NCI-H2107 (cell line): ENCODE data around the gene RREB1.

ENCODE experiments used
- DNase-seq: peaks from one replicate; lab custom pipeline; 2025; lab: John Stamatoyannopoulos, UW

The RREB1 gene

DNA sequence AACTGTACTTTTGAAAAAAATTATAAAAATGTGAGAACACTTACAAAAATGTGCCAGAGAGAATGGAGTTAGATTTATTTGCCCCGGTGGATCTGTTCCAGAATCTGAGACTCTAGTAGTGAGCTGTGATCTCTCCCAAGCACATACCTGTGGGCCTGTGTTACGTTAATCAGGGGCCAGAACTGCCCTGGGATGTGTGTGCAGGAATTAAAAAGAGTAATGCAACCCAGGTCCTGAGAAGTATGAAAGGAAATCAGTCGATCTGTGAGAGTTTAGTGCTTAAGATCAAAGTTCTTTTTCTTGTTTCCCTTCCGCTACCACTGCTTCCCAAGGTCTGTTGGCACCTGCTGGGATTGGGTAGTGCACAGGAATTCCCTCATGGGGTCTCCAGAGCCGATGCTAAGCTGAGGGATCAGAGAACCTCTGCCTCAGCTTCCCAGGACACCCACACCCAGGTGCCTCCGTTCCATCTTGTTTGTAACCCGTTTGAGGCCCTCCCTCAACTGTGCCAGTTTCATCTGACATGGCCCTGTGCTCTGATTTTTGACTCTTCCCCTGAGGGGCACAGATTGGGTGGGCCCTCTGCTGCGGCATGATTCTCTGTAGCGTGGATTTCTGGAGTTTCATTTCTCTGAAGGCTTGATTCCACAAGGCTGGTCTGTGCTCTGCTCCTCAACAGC lies 87.7 kb downstream of the RREB1 start:
- DNase-seq: no peak

DNA sequence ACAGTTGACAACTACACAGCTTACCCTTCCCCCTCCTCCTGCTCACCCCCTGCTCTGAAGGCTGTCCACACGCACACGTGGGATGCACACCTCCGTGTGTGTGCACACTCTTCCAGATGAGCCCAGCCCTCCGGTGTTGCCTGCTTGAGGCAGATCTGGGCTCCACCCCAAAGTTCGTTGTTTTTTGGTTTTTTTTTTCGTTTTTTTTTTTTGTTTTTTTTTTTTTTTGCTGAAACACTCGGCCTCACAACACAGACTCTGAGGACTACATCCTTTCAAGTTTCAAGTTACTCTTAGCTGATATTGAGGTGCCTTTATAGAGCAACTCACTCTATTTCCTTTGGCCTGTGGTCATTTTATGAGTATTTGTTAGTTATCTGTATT lies 88.2 kb downstream of the RREB1 start:
- no peak for DNase-seq

DNA sequence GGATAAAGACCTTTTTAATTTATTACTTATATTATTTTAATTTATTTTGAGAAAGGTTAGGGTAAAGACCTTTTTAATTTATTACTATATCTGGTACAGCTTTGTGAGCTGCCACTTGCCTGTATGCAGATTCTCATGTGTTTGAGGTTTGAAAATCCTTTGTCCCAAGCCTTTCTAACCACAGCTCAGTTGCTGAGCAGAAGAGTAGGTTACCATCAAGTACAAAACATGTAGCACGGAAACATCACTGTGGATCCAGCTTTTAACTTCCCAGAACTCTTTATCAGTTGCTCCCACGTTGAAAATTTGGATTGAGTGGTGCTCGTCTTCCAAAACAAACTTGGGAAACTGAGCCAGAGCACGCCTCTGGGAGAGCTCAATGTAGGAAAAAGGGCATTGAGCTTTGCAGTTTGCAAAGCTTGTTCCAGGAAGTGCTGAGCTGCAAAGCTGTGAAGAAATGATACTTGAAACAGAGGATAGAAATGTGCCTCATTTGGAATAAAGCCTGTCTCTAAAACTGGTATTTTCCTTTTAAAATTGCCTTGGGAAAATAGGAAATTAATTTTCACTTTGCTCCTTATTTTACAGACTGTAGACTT lies 89.0 kb downstream of the RREB1 start:
- DNase-seq: no peak

DNA sequence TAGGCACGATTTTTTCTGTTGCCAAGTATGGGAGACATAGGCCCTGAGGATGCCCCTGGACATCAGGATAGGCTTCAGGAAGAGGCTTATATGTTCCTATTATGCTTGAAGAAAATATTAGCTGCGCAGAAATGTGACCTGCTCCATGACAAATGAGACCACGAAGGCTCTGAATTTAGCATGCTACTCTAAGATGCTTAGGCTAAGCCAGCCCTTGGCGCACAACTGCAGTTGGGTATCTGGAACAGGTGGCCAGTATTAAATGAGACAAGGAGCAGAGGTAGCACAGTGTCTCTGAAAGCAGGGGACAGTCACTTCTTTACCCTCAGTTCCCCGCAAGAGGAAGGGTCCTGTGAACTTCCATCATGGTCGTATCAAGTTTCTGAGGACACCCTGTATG lies 90.0 kb downstream of the RREB1 start:
- DNase-seq: no peak

DNA sequence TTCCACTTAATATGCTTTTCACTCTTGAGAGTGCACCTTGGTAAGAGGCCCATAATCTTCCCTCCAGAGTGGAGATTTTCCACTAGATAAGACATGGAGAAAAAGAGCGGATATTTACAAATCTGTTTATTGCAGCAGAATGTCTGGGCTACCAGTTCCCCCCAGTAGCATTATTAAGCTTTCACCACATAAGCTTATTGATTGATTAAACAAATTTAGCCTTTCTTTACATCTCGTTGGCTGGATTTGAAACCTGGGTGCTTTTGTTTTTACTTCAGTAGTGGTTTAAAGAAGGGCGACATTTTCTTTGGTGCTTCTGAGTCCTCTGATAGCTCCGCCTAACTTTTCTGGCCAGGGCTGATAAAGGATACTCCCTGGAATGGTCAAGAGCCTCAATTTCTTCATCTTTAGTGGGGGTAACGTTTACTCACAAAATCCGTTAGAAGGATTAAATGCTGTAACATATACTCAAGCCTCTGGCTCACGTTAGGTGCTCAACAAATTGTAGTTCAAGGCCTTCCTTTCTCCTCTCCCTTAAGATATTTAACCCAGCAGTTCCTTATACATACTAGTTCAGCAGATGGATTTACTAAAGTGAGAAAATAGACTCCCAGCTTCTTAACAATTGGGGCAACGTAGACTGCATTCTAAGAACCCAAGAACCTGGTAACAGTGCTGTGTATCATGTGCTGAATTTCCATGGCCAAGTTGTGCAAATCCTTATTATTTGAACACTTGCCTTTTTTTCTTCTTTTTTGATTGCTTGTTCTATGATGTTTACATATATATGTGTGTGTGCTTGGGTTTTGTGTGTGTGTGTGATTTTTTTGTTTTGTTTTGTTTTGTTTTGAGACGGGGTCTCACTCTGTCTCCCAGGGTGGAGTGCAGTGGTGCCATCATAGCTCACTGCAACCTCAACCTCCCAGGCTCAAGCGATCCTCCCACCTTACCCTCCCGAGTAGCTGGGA lies 91.4 kb downstream of the RREB1 start:
- DNase-seq: no peak

DNA sequence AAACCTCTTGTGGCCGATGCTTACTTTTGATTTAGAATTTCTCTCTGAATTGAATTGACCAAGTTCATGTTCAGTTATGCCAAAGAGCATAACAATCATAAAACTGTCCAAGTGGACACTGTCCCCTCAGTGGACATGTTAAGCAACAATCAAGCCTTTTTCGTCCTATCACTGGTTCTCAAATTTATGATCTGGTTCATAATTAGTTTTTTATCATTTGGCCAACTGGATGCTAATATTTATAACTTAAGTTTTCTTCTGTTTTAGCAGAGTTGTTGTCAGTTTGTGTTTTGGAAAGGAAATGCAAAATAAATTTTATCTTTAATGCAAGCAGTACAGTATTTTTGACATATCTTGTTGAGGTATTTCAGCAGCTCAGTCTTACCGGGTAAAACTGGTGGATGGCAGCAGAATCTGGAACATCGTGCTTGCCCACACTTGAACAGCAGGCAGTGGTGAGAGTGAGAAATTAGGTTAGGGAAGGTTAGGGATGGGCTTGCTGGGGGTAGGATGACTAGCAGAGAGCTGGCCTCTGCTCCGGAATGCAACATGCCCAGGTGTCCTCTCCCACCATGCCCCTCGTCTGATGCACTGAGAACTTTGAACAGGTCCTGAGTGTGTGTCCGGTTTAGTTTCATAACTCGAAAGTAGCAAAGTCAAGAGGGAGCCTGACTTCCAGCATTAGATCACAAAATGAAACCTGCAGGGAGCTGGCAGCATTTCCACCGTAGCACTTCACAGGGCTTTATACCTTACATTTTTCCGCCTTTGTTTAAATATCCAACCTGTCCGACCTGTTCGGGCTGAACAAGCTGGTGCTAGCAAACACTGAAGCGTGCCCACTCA lies 93.1 kb downstream of the RREB1 start:
- no peak for DNase-seq

DNA sequence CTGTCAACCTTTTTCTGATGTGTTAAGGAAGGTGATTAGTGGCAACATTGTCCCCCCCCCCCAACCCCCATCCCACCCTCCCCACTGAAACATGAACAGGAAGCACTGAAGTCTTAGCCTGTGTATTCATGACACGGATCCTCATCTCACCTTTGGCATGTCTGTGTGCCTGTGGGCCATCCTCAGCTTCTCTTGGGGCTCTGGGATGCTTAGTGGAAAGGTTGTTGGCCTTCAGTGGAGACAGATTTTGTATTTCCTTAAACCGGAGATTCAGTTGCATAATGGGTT lies 93.6 kb downstream of the RREB1 start:
- no peak for DNase-seq

DNA sequence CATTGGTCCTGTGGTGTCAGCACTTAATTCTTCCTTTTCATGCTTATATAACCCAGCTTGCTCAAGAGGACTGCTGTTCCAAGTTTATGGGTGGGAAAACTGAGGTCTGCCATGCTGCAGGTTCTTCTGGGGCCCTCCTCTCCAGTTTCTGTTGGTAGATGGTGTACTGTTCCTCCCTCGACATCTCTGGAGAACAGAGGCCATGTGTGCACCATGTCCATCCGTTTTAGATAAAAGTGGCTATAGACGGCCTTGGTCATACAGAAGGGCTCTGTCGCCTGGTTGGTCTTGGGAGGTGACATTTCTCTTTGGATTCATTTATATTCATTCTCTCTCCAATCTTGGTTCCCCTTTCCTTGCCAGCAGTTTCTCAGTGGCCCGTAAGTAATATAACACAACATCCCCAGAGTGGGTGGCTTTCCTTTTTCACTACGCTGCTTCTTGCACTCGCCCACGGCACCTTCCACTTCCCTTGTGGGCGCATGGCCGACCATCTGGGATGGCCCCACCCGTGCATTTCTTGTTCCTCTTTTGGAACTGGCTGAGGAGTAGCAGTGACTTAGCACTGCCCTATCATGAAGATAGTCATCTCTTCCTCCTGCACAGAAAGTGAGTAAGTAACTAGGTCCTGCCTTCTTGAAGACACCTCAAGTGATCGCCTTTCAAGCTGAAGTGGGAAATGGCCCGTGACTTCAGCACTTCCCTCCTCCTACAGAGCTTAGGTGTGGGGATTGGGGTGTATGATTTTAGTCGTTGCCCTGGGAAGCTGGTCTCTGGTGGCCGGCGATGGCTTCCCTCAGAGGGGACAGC lies 94.2 kb downstream of the RREB1 start:
- DNase-seq: no peak

DNA sequence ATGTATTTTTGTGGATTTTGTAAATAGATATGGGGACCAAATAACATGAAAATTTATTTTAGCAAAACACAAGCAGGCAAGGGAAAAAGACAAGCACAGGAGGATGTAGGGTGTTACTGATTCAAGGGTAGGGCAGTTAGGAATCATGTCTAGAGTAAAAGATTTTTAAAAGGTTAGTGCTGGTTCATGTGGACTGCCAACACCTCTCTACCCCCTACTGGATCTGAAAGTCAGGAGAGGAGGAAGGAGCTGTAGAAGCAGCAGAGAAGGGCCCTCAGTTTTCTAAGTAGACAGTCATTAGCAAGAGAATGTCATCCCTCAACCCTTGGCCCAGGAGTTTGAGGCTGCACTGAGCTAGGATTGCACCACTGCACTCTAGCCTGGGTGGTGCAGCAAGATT lies 95.2 kb downstream of the RREB1 start:
- no peak for DNase-seq

DNA sequence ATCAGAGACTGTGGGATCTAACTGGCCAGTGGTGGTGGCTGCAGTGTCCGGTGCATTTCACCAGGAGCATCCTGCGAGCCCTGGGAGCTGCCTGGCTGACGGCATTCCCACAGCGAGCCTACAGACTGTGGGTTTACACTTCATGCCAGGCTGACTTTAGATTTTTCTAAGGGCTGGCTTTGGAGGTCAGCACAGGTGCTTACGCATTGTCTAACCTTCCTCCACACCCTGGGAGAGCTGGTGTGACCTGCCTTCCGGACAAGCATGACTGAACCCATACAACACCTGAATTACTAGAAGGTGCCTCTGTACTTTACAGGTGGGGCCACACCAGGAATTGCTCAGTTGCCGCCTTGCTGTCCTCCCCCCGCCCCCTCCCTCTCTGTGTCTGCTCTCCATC lies 96.2 kb downstream of the RREB1 start:
- DNase-seq: no peak

DNA sequence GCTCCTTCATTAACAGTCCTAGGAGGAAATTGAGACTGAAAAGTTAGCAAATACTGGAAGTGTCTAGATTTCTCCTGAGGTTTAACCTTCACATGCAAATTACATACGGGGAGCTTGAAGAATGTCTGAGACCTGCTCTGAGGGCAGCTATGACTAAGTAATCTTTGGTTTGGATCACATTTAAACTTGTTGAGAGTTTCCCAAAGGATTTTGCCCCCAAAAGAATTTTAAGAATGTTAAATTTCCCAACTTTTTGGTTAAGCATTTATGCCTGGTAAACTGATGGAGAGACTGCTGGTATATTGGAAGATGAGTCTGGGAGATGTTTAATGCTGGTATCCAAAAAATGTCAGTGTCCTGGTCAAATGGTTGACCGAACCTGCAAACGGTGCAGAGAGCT lies 97.0 kb downstream of the RREB1 start:
- no peak for DNase-seq

DNA sequence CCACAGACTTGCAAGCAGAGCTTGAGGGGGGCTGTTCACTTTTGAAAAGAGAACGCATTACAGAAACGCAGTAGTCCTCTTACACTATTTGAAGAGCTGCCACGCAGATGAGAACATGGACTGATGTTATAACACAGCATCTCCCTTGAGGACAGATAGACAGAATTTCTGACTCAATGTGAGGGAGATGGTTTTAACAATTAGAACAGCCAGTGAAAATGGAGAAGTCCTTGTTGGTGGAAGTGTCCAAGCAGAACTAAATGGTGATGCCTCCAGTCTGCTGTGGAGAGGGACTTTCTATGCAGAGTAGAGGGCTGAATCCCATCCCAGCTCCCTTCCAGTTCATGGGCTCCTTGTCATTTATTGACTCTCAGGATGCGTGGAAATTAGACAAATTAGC lies 100.0 kb downstream of the RREB1 start:
- DNase-seq: no peak

DNA sequence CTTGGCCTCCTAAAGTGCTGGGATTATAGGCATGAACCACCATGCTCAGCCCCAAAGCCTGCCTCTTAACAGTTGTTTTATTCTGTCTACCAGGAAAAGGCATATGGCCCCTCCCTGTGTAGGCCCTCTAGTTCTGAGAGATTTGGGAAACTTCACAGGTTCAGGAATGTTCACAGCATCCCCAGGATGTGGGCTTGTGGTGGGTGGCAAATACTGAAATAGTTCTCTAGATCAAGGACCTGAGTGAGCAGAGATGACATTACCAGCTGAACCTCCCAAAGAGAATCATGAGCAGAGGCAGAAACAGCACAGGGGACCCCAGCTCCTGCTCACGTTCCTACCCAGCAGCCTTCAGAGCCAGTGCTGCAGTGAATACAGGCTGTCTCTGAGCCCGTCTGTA lies 105.7 kb downstream of the RREB1 start:
- no peak for DNase-seq

DNA sequence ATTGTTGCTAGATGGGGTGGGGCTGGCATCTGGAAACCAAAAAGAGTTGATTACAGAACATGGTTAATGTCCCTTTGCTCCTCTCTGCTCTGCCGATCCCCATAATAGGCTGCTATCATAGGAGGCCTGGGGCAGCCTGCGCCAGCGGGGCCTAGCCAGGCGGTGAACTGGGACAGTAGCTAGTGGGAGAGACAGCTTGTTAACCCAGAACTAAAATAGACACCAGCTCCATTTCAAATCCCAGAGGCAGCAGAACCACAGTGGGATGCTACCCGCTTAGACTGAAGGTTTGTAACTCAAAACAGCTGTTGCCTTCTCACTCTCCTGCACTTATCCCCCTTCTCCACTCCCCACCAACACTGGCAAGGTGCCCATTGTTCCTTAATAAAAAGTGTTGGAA lies 106.7 kb downstream of the RREB1 start:
- DNase-seq: no peak

DNA sequence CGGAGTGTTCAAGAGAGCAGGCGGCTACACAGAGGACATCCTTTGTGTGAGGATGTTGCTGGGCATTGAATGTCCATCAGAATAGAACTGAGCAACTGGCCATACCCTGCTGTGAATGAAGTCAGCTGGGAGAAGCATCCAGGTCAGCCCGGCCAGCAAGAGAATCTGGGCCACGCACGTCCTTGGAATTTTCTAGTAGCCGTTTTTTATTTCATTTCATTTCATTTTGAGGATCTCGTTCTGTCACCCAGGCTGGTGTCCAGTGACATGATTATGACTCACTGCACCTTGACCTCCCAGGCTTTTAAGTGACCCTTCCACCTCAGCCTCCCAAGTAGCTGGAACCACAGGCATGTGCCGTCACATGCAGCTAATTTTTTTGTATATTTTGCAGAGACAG lies 107.4 kb downstream of the RREB1 start:
- DNase-seq: no peak

DNA sequence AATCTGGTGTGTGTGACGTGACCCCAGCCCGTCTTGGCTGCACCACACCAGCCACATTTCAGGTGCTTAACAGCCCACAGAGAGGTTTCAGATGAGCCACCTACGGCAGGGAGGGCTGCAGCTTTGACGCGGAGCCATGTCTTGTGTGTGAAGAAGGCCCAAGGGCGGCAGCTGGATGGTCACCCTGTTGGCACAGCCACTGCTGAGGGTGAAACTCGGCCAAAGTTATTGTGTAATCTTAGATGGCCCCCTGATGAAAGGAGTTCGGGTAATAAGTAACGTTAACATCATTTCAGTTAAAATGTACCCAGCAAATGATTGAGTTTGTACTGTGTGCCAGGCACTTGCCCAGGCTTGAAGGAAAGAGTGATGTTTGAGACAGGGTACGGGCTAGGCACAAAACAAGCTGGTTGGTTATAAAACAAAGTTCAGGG lies 108.1 kb downstream of the RREB1 start:
- DNase-seq: no peak

DNA sequence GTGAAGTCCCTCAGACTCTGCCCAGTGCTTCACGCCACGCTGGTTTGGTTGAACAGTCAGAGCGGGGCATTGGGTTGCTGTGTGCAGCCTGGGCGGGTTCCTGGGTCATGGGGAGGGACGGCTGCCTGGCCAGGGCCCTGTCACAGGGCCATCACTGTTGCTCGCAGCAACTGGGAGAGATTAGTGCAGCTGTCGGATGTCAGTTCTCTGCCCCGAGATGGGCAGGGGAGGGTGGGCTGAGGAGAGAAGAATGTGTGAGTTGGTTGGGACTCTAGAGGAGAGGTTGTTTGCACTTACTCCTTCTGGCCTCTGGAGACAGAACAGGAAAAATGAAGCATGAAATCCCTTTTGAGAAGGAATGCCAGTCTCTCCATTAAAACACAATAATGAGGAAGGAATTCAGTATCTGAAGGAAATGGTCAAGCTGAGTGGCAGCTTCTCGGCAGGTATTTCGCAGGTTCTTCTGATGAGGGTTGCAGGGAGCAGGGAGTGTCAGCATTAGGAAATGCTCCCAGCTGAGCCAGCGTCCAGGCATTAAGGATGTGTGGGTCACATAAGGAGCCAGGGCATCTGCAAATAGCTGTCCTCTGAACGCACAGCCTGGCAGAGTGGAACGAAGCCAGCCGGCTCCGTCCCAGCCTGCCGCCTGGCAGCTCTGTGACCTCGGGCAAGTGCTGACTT lies 109.3 kb downstream of the RREB1 start:
- DNase-seq: no peak

DNA sequence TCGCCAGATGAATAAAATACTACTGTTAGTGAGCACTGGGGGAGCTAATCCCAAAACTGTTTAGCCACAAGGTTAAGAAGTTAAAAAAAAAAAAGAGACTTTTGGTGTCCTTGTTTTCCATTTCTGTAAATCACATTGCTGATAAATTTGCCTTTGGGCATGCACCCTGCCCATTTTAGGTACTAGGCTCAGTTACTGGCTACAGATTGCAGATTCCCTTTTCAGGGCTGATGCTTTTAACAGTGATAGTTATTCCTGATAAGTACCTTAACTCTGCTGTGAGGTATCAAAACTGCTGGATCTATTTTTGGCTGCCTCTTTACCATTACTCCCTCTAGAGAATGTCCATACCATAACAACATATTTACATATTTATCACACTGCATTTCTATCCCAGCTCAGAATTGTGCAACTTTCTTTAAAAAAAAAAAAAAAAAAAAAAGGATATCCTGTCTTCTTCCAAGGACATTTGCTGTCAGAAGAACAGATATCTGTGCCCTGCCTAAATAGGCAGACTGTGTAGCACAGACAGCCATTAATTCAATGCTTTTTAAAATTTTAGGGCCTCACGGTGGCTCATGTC lies 110.7 kb downstream of the RREB1 start:
- no peak for DNase-seq

DNA sequence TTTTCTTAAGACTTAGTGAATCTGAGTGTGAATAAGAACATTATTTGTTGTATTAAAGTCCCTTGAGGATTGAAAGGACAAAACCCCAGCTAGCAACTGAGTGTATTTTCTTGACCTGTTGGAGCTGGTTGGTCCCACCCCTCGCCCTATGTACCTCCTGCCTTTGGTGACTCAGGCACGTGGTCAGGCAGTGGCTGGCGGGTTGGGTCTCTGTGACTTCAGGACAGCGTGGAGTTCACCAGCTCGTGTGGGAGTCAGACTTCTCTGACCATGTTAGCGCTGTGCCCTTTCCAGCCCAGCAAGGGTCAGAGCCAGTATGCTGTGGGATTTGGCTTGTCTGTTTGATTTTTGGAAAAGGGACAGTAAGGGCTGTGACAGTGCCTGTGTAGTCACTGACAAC lies 111.5 kb downstream of the RREB1 start:
- DNase-seq: no peak

DNA sequence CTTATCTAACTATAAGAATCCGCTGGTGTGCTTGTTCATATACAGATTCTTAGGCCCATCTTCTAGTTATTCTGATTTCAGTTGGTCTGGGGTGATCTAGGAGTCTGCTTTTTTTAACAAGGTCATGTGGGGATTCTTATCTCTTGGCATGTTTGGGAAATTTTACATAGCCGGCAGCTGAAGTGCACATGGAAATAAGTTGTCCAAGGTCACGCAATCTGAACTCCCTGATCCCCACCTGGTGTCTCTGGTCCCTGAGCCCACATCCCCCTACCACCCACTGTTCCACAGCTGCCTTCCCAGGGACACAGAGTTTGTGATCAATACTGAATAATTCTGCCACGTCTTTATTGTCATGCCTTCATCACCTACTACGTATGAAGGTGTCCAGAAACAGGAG lies 114.4 kb downstream of the RREB1 start:
- DNase-seq: no peak

DNA sequence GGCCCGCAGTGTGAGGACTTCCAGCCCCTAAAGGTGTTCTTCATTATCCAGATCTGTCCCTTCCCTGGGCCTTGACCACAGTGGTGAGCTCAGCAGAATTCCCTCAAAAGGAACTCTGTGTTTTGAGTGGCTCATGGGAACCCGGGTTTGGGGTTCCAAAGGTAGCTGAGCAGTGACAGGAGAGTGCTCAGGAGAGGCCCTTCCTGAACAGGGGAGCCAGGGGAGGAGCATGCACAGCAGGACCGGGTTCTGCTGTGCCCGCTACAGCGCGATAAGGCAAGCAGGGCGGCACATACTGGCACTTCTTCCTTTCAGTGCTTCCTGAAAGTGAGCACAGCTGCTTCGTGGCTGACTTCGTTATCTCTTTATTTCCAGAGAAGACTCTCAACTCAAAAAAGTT lies 117.0 kb downstream of the RREB1 start:
- DNase-seq: no peak
